ENCODE results near the gene SWAP70.
A peak's percentile ranks its signal among the peaks of the same experiment; 100 is the strongest.
"Not testable (repeated sequence)": the region's sequence is repeated elsewhere in the genome, so short reads cannot be mapped to it uniquely, and the experiment has no call there.

Gene SWAP70

GRCh38 chr11:9663699-9664275 is at the start of gene SWAP70:
TSS of gene SWAP70 (plus strand) at chr11:9664077. CDS start at chr11:9664180, 103 bp downstream.
- DNase-seq, result peak; percentile 25

GRCh38 chr11:9615031-9615451 is 48.8 kb upstream of the SWAP70 start:
- peak; percentile 50 for DNase-seq

- DNase-seq, result no peak
Observed at GRCh38 chr11:9616042-9616675, 47.7 kb upstream of the SWAP70 start.

GRCh38 chr11:9616858-9617257 is 47.0 kb upstream of the SWAP70 start:
- DNase-seq, result no peak

- no peak for DNase-seq
Observed at GRCh38 chr11:9617940-9618339, 45.9 kb upstream of the SWAP70 start.

- DNase-seq, result no peak
Observed at GRCh38 chr11:9619004-9619403, 44.9 kb upstream of the SWAP70 start.

GRCh38 chr11:9619971-9620370 is 43.9 kb upstream of the SWAP70 start:
- no peak for DNase-seq

- DNase-seq, result not testable (repeated sequence)
Observed at GRCh38 chr11:9622353-9622752, 41.5 kb upstream of the SWAP70 start.

- not testable (repeated sequence) for DNase-seq
Observed at GRCh38 chr11:9623053-9623452, 40.8 kb upstream of the SWAP70 start.

GRCh38 chr11:9624448-9624847 is 39.4 kb upstream of the SWAP70 start:
- no peak for DNase-seq

- DNase-seq, result no peak
Observed at GRCh38 chr11:9625162-9625561, 38.7 kb upstream of the SWAP70 start.

GRCh38 chr11:9625728-9626127 is 38.1 kb upstream of the SWAP70 start:
- no peak for DNase-seq

- no peak for DNase-seq
Observed at GRCh38 chr11:9626496-9627394, 37.1 kb upstream of the SWAP70 start.

GRCh38 chr11:9629064-9629463 is 34.8 kb upstream of the SWAP70 start:
- DNase-seq, result no peak

GRCh38 chr11:9633679-9634078 is 30.2 kb upstream of the SWAP70 start:
- DNase-seq, result no peak

- no peak for DNase-seq
Observed at GRCh38 chr11:9636691-9637090, 27.2 kb upstream of the SWAP70 start.

- no peak for DNase-seq
Observed at GRCh38 chr11:9639099-9639498, 24.8 kb upstream of the SWAP70 start.

GRCh38 chr11:9639985-9640384 is 23.9 kb upstream of the SWAP70 start:
- peak; percentile 17 for DNase-seq

- no peak for DNase-seq
Observed at GRCh38 chr11:9642894-9643293, 21.0 kb upstream of the SWAP70 start.

GRCh38 chr11:9643751-9644150 is 20.1 kb upstream of the SWAP70 start:
- no peak for DNase-seq

GRCh38 chr11:9645881-9646280 is 18.0 kb upstream of the SWAP70 start:
- DNase-seq, result no peak

- no peak for DNase-seq
Observed at GRCh38 chr11:9646324-9646723, 17.6 kb upstream of the SWAP70 start.

- DNase-seq, result no peak
Observed at GRCh38 chr11:9651481-9651880, 12.4 kb upstream of the SWAP70 start.

All from KG1 (cell line).